ENCODE measurements around the gene TTLL1. TPM values are rescaled to one million over a fixed set of nuclear protein-coding genes. Genes with fewer than 3 reads are reported as not detected.

The TTLL1 gene
- polyA plus RNA-seq, 1 donor (not counting 4 experiments of a cell fraction or from before 2014, with no cell fraction given), result 3.5 TPM

DNA sequence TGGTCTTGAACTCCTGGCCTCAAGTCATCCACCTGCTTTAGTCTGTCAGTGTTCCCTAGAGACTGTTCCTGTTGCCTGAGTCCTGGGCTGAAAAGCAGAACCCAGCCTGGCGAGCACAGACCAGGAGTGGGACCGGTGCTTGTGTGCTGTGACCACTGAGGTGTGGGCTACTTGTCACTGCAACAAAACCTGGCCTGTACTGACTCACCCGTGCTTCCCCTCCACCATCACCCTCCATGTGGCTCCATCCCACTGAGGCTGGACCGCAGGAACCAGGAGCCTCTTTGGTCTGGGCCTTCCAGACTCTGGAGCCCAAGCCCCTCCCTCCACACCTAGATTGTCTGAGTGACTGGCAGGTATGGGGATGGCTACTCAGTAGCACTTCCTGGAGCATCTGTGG lies 45.4 kb upstream of the TTLL1 start:
- Histone ChIP-seq H4K20me1 (ENCODE audit: control insufficient read depth, extremely low read depth, insufficient read depth, low read length) (no peaks in the 10 kb centered on the region), H3K4me1 (ENCODE audit: control insufficient read depth, extremely low read depth, insufficient read depth, low read length) (no peaks in the 10 kb centered on the region), H3K9me3 (ENCODE audit: control insufficient read depth, low read depth, low read length) (no peaks in the 10 kb centered on the region), H3K79me2 (ENCODE audit: control insufficient read depth, insufficient read depth, low read length) (no peaks in the 10 kb centered on the region), H3K27ac (ENCODE audit: control insufficient read depth, insufficient read depth, low read length) (no peak overlapping the region), H3K27me3 (ENCODE audit: control insufficient read depth, extremely low read depth, insufficient read depth, low read length) (no peaks in the 10 kb centered on the region), H3K36me3 (ENCODE audit: control insufficient read depth in 2 of 2, extremely low read depth in 1 of 2, insufficient read depth in 2 of 2, low read length in 2 of 2) (peaks cover 36 to 43% of the 10 kb centered on the region in 2 experiments), H3K4me3 (ENCODE audit: control insufficient read depth in 2 of 3, extremely low read depth in 1 of 3, insufficient read depth in 2 of 3, low read depth in 1 of 3, low read length in 3 of 3) (no peak overlapping the region), H3K4me2 (ENCODE audit: control insufficient read depth, extremely low read depth, insufficient read depth, low read depth, low read length) (no peak overlapping the region), H3K9me1 (ENCODE audit: control insufficient read depth, extremely low read depth, insufficient read depth, low read length) (no peaks in the 10 kb centered on the region), H3K9ac (ENCODE audit: control insufficient read depth, extremely low read depth, insufficient read depth, low read length) (no peak overlapping the region), H2AFZ (ENCODE audit: control insufficient read depth, low read length) (no peak overlapping the region)
- DNase-seq (ENCODE audit: low read depth, low spot score) (no peak), FAIRE-seq (no peak)
- no peak for TF ChIP-seq EZH2 (IDR thresholded peaks at IDR 0.05; ENCODE audit: low read length)
- TF ChIP-seq, protein P1, sequence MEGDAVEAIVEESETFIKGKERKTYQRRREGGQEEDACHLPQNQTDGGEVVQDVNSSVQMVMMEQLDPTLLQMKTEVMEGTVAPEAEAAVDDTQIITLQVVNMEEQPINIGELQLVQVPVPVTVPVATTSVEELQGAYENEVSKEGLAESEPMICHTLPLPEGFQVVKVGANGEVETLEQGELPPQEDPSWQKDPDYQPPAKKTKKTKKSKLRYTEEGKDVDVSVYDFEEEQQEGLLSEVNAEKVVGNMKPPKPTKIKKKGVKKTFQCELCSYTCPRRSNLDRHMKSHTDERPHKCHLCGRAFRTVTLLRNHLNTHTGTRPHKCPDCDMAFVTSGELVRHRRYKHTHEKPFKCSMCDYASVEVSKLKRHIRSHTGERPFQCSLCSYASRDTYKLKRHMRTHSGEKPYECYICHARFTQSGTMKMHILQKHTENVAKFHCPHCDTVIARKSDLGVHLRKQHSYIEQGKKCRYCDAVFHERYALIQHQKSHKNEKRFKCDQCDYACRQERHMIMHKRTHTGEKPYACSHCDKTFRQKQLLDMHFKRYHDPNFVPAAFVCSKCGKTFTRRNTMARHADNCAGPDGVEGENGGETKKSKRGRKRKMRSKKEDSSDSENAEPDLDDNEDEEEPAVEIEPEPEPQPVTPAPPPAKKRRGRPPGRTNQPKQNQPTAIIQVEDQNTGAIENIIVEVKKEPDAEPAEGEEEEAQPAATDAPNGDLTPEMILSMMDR (optimal IDR thresholded peaks at IDR 0.05 in 1 of 3, IDR thresholded peaks at IDR 0.05 in 1 of 3, conservative IDR thresholded peaks at IDR 0.05 in 1 of 3; ENCODE audit: extremely low read depth in 1 of 3, insufficient read depth in 2 of 3, low read length in 3 of 3), result no peak
- dilution Hi-C loops (cut with MboI; ENCODE audit: extremely low pct_ligation_motif_present, low sequenced_read_pairs), result no loop called here

DNA sequence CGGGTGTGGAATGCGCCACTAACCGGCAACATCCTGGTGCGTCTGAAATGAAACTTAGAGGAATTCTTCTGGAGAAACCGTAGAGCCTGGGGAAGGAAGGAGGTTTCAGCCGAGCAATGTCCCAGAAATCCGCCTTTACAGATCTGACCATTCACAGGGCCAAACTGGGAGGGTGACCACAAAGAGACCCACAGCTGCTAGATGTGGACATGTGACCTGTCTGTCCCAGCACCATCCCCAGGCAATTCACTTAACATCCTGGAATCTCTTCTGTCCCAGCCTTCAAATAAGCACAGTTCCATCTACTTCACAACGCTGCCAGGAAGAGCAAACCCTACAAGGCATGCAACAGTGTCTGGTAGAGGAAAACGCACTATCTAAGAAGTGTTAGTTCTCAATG lies 44.2 kb upstream of the TTLL1 start:
- peaks cover 35 to 38% of the 10 kb centered on the region in 2 experiments for H3K36me3 ChIP-seq (ENCODE audit: control insufficient read depth in 2 of 2, extremely low read depth in 1 of 2, insufficient read depth in 2 of 2, low read length in 2 of 2)

More for the DNA sequence above, 44.2 kb upstream of the TTLL1 start:
- no peaks in the 10 kb centered on the region for H4K20me1 ChIP-seq (ENCODE audit: control insufficient read depth, extremely low read depth, insufficient read depth, low read length)
- H3K79me2 ChIP-seq (ENCODE audit: control insufficient read depth, insufficient read depth, low read length), result no peaks in the 10 kb centered on the region
- H3K4me2 ChIP-seq (ENCODE audit: control insufficient read depth, extremely low read depth, insufficient read depth, low read depth, low read length), result no peak overlapping the region
- H3K9me1 ChIP-seq (ENCODE audit: control insufficient read depth, extremely low read depth, insufficient read depth, low read length), result no peaks in the 10 kb centered on the region
- peaks cover 5% of the 10 kb centered on the region for H3K4me1 ChIP-seq (ENCODE audit: control insufficient read depth, extremely low read depth, insufficient read depth, low read length)
- H3K4me3 ChIP-seq (ENCODE audit: control insufficient read depth in 2 of 3, extremely low read depth in 1 of 3, insufficient read depth in 2 of 3, low read depth in 1 of 3, low read length in 3 of 3), result no peak overlapping the region
- no peak for TF ChIP-seq EZH2 (IDR thresholded peaks at IDR 0.05; ENCODE audit: low read length)
- TF ChIP-seq, protein P1 (optimal IDR thresholded peaks at IDR 0.05 in 1 of 3, IDR thresholded peaks at IDR 0.05 in 1 of 3, conservative IDR thresholded peaks at IDR 0.05 in 1 of 3; ENCODE audit: extremely low read depth in 1 of 3, insufficient read depth in 2 of 3, low read length in 3 of 3), result no peak
- no peak for DNase-seq (ENCODE audit: low read depth, low spot score)
- no peak for FAIRE-seq
- no peak overlapping the region for H3K9ac ChIP-seq (ENCODE audit: control insufficient read depth, extremely low read depth, insufficient read depth, low read length)
- dilution Hi-C loops (cut with MboI; ENCODE audit: extremely low pct_ligation_motif_present, low sequenced_read_pairs), result no loop called here
- H3K27me3 ChIP-seq (ENCODE audit: control insufficient read depth, extremely low read depth, insufficient read depth, low read length), result no peaks in the 10 kb centered on the region
- no peak overlapping the region for H3K27ac ChIP-seq (ENCODE audit: control insufficient read depth, insufficient read depth, low read length)
- H3K9me3 ChIP-seq (ENCODE audit: control insufficient read depth, low read depth, low read length), result no peaks in the 10 kb centered on the region
- no peak overlapping the region for H2AFZ ChIP-seq (ENCODE audit: control insufficient read depth, low read length)
